PC-3 (cell line): Measurements from ENCODE around the gene HARS2. TPM values are rescaled to one million over a fixed set of nuclear protein-coding genes. Genes with fewer than 3 reads are reported as not detected.
"Not testable (repeated sequence)": the region's sequence is repeated elsewhere in the genome, so short reads cannot be mapped to it uniquely, and the experiment has no call there.

Experiments used
- ATAC-seq: fragments of 200-7000 bp; cut with Tn5 transposase; 2 replicates; pipeline ENCODE4 v1.9.1; 2020; ENCODE audit warnings: mild to moderate bottlenecking, moderate library complexity
- BruUV-seq: library from RNA; stranded (reverse); fragments of 400-500 nt; replicated peaks from 2 replicates; lab custom pipeline; 2021; lab: Mats Ljungman, UMichigan
- CTCF ChIA-PET: fragments of 300-600 bp; sonication (Branson Sonifier 250); formaldehyde crosslinking; loops from one replicate; lab custom pipeline; 2022; ENCODE audit warnings: antibody characterized with exemption; lab: Charles Lee
- POLR2A ChIA-PET: fragments of 300-600 bp; sonication (Branson Sonifier 250); formaldehyde crosslinking; loops from one replicate; lab custom pipeline; 2022; ENCODE audit warnings: antibody characterized with exemption; ENCODE audit not compliant: unreplicated experiment; lab: Charles Lee
- DNase-seq: peaks from one replicate; pipeline ENCODE4 v3.0.0-alpha.2; 2015
- H2AFZ ChIP-seq: fragments of 300-600 bp; sonication (generic); 2 replicates; pipeline ENCODE4 v1.6.0; 2016; ENCODE audit warnings: antibody characterized with exemption, low read length
- H3F3A ChIP-seq: fragments of 300-600 bp; sonication (generic); one replicate; pipeline ENCODE4 v1.6.0; 2017; ENCODE audit warnings: antibody characterized with exemption, low read length, control low read depth, mild to moderate bottlenecking; ENCODE audit not compliant: unreplicated experiment
- H3K27ac ChIP-seq: fragments of 300-600 bp; sonication (generic); 2 replicates; pipeline ENCODE4 v1.5.1; 2016; ENCODE audit warnings: mild to moderate bottlenecking, low read length
- H3K27me3 ChIP-seq: fragments of 300-600 bp; sonication (generic); 2 replicates; pipeline ENCODE4 v1.6.1; 2016; ENCODE audit warnings: low read length, mixed read lengths
- H3K36me3 ChIP-seq: fragments of 300-600 bp; sonication (generic); 2 replicates; pipeline ENCODE4 v1.6.1; 2016; ENCODE audit warnings: low read depth, mixed run types, low read length, mixed read lengths
- H3K4me1 ChIP-seq: fragments of 300-600 bp; sonication (generic); 2 replicates; pipeline ENCODE4 v1.5.1; 2016; ENCODE audit warnings: low read length; ENCODE audit not compliant: insufficient read depth
- H3K4me2 ChIP-seq: fragments of 300-600 bp; sonication (generic); 2 replicates; pipeline ENCODE4 v1.6.0; 2016; ENCODE audit warnings: low read length
- H3K4me3 ChIP-seq: fragments of 300-600 bp; sonication (generic); 2 replicates; pipeline ENCODE4 v1.5.1; 2016; ENCODE audit warnings: mild to moderate bottlenecking, low read length, mixed read lengths
- H3K79me2 ChIP-seq: fragments of 300-600 bp; sonication (generic); 2 replicates; pipeline ENCODE4 v1.6.1; 2017; ENCODE audit warnings: low read length, mixed read lengths
- H3K9ac ChIP-seq: fragments of 300-600 bp; sonication (generic); 2 replicates; pipeline ENCODE4 v1.6.0; 2016; ENCODE audit warnings: mild to moderate bottlenecking, low read length
- H3K9me2 ChIP-seq: fragments of 300-600 bp; sonication (generic); replicated peaks from 2 replicates; pipeline ENCODE4 v1.6.1; 2016; ENCODE audit warnings: mixed run types, low read length, mixed read lengths
- H3K9me3 ChIP-seq: fragments of 300-600 bp; sonication (generic); 2 replicates; pipeline ENCODE4 v1.6.1; 2016; ENCODE audit warnings: low read length, mixed read lengths
- H4K20me1 ChIP-seq: fragments of 300-600 bp; sonication (generic); 2 replicates; pipeline ENCODE4 v1.6.1; 2016; ENCODE audit warnings: low read length, mixed read lengths
- CTCF ChIP-seq: fragments of 300-600 bp; sonication (generic); conservative IDR thresholded peaks from 2 replicates; pipeline ENCODE4 v1.5.1; 2017; ENCODE audit warnings: antibody characterized with exemption, low read depth, mild to moderate bottlenecking, low read length
- EZH2 ChIP-seq: fragments of 300-600 bp; sonication (generic); IDR thresholded peaks from one replicate; pipeline ENCODE4 v1.6.1; 2017; ENCODE audit warnings: antibody characterized with exemption, mild to moderate bottlenecking, low read length; ENCODE audit not compliant: unreplicated experiment
- EZH2phosphoT487 ChIP-seq: fragments of 300-600 bp; sonication (generic); IDR thresholded peaks from 2 replicates; pipeline ENCODE4 v1.6.1; 2018; ENCODE audit warnings: mild to moderate bottlenecking, antibody characterized with exemption, low read length, borderline replicate concordance
- intact Hi-C: fragments of 100-400 bp; cut with micrococcal nuclease; formaldehyde crosslinking; loops from 2 replicates; pipeline ENCODE4 v1.9.0; 2023
- total RNA-seq: library from RNA; depleted of rRNA; stranded (reverse); fragments of >200 nt; gene quantifications from 2 replicates; pipeline ENCODE4 v1.2.3, GENCODE V29; 2014

The HARS2 gene
- total RNA-seq, 1 experiment from 2014 or later, result 23.3 TPM

DNA sequence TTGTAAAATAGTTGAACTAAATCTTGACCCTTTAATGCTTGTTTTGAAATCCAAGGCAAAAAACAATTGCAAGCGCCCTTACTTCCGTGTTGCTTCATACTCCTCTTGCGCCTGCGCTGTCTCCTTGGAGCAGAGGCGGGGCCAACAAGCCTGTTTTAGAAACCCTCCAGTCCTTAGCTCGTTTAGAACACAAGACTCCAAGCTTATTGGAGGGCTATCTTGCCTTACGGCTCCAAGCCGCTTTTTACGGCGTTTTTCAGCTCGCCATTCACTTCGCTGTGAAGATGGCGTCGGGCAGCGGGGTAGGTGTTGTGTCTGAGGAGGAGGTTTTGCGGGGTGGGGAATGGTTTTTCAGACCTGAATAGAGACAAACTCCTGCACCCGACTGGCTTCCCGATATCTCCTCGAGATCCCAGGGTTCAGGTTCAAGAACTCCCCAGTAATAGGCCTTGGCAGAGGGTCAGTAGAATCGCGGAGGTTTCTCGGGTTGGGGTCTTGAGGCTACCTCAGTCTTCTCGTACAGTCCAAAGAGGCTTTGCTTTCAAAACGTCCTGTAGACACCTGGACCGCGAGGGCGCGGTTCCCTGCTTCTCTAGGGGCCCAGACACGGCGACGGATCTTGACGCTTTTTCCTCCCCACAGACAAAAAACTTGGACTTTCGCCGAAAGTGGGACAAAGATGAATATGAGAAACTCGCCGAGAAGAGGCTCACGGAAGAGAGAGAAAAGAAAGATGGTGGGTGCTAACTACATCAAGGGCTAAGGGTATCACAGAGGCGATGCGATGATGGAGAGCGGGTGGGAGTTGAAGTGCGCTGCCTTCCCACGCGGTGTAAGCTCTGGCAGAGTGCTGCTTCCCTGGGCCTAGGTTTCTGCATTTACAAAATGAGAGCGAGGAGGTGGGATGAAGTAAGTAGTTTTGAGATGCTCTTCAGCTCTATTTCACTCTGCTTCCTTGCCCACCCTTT, 9.2 kb downstream of the HARS2 start, which contains the start of gene ZMAT2:
Gene ZMAT2, plus strand, starts transcription at position 271 of the 968 bp plus-strand sequence. Its CDS starts 14 bp downstream, at position 285.
- H3K27me3 ChIP-seq, result no peaks in the 10 kb centered on the region
- peaks cover 19% of the 10 kb centered on the region for H3K79me2 ChIP-seq
- no peaks in the 10 kb centered on the region for H3K9me3 ChIP-seq
- H4K20me1 ChIP-seq, result no peaks in the 10 kb centered on the region
- DNase-seq, result peak; percentile 94
- peak within 1 kb of the TSS; percentile 88 for H3K4me2 ChIP-seq
- POLR2A ChIA-PET, result interaction anchor here (0.6 to 1.0 kb wide), 6 partner anchors 9 to 192 kb away, joined by 3 to 20 read pairs (median 6); partner anchors contain the start of genes HARS1, HARS2, IK and NDUFA2
- H3F3A ChIP-seq, result no peaks in the 10 kb centered on the region
- intact Hi-C loops, result no loop called here
- peaks cover 6% of the 10 kb centered on the region for H3K4me1 ChIP-seq
- BruUV-seq, result TSS peak; percentile 75
- H3K4me3 ChIP-seq, result peak within 1 kb of the TSS; percentile 90
- CTCF ChIA-PET, result interaction anchor here (0.6 to 0.7 kb wide), 2 partner anchors 20 to 885 kb away, joined by 3 to 6 read pairs; no protein-coding TSS in a partner anchor
- no peaks in the 10 kb centered on the region for H3K9me2 ChIP-seq
- no peak for TF ChIP-seq EZH2
- TF ChIP-seq EZH2phosphoT487, result no peak
- TF ChIP-seq CTCF, result no peak
- peak; percentile 99 for ATAC-seq
- no peak within 1 kb of the TSS for H3K27ac ChIP-seq
- peak within 1 kb of the TSS; percentile 72 for H2AFZ ChIP-seq
- H3K9ac ChIP-seq, result peak within 1 kb of the TSS; percentile 77
- H3K36me3 ChIP-seq, result peaks cover 50% of the 10 kb centered on the region

DNA sequence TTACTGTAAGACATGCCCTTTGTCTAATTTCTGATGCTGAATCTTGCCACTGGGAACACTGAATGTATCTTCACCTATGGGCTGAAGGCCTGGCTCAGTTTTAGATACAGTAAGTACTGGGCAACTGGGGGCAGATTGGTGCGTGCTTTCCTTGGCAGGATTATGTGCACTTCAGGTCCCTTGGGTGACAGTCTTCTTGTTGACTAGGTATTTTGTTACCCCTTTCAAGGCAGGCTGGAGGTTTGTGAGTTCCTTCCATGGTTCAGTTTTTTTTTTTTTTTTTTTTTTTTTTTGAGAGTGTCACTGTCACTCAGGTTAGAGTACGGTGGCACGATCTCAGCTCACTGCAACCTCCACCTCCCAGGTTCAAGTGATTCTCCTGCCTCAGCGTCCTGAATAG, 16.6 kb downstream of the HARS2 start:
- intact Hi-C loops, result no loop called here
- no TSS peak for BruUV-seq
- no peak overlapping the region for H3K4me2 ChIP-seq
- no peak overlapping the region for H3K4me3 ChIP-seq
- peaks cover 14% of the 10 kb centered on the region; the same call in 1 of the 2 replicates for H3K36me3 ChIP-seq
- H4K20me1 ChIP-seq, result no peaks in the 10 kb centered on the region
- no peak for ATAC-seq
- H3K9me3 ChIP-seq, result no peaks in the 10 kb centered on the region
- no peaks in the 10 kb centered on the region for H3K27me3 ChIP-seq
- no peak for DNase-seq
- no peaks in the 10 kb centered on the region for H3K79me2 ChIP-seq
- peaks cover 8% of the 10 kb centered on the region; the same call in 1 of the 2 replicates for H3K4me1 ChIP-seq
- TF ChIP-seq EZH2, result no peak
- no peak for TF ChIP-seq EZH2phosphoT487
- no peak for TF ChIP-seq CTCF
- H3K9ac ChIP-seq, result no peak overlapping the region
- peaks cover 8% of the 10 kb centered on the region for H3F3A ChIP-seq
- POLR2A ChIA-PET, result no interaction called here
- H3K9me2 ChIP-seq, result no peaks in the 10 kb centered on the region
- CTCF ChIA-PET, result no interaction called here
- no peak overlapping the region for H3K27ac ChIP-seq
- H2AFZ ChIP-seq, result no peak overlapping the region

- POLR2A ChIA-PET, H3K4me2 ChIP-seq, H2AFZ ChIP-seq, ATAC-seq, CTCF ChIA-PET, BruUV-seq, H3K4me3 ChIP-seq, H3K9ac ChIP-seq, intact Hi-C loops, H3F3A ChIP-seq, H3K9me2 ChIP-seq, H3K27ac ChIP-seq, H4K20me1 ChIP-seq, H3K4me1 ChIP-seq, H3K27me3 ChIP-seq, DNase-seq, H3K9me3 ChIP-seq, H3K79me2 ChIP-seq, H3K36me3 ChIP-seq: not testable (repeated sequence)
Observed at GRCh38 chr5:140708787-140709186, 17.5 kb downstream of the HARS2 start.
